ENCODE results near the gene SPRR4.

DNA sequence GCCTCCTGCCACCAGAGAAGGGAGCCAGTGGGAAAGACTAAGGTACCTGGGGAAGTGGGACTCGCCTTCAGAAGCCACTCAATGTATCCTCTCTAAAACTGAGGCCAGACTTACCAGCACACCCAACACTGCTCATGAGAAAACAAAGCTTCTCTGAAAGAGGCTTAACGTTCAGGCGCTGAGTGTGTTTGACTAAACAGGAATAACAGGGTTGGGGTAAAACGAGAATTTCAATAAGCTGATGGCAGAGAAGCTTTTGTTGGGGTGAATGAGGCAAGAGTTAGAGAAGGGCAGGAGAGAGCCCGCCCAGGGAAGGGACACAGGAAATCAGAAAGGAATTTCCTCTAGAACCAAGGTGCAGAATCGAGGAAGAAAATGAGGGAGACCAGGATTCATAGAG lies 29.4 kb downstream of the SPRR4 start:
- no peak for TF ChIP-seq EZH2 (optimal IDR thresholded peaks at IDR 0.05; ENCODE audit: low read depth, low read length)
- TF ChIP-seq CTCF (IDR thresholded peaks at IDR 0.05; ENCODE audit: low read length) = no peak
- no peak for TF ChIP-seq EZH2phosphoT487 (IDR thresholded peaks at IDR 0.05; ENCODE audit: low read length)

All from MM.1S (cell line).